HT1080 (cell line): Measurements from ENCODE around the gene POLE4. TPM values are rescaled to one million over a fixed set of nuclear protein-coding genes. Genes with fewer than 3 reads are reported as not detected.

Experiments
- DNase-seq: peaks from one replicate; pipeline ENCODE4 v3.0.0-alpha.2; 2015; ENCODE audit warnings: low read depth
- total RNA-seq: library from RNA; depleted of rRNA; stranded (reverse); fragments of >200 nt; shearing (Covaris generic); gene quantifications from 2 replicates; pipeline ENCODE4 v1.2.3, GENCODE V29; 2014; rRNA removed

Gene POLE4
- total RNA-seq, 1 experiment from 2014 or later: 49.3 TPM

DNA sequence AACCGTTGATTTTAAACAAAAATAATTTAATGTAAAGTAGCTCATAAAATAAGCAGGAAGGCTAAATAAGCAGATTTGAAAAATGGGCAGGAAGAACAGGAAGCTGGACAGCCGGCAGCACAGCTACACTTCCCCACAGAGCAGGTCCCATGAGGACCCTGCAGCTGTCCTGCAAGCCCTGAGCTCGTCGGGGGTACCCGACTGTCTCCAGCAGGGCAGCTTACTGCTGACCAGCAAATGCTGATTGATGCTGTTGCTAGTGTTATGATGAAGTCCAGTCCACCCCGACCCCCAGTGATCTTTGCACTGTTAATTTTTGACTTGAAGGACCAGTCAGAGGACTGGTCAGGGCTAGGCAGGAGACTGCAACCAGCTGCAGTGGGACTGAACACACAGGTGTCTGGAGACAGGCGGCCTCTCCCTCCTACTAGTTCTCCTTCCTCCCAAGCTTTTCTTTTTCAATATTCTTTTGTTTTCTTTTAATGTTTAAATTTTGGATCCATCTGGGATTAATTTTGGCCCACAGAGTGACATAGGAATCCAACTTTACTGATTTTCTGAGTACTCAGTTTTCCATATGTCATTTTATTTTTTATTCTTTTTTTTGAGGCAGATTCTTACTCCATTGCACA is 27.7 kb downstream of the POLE4 start:
- DNase-seq: no peak

DNA sequence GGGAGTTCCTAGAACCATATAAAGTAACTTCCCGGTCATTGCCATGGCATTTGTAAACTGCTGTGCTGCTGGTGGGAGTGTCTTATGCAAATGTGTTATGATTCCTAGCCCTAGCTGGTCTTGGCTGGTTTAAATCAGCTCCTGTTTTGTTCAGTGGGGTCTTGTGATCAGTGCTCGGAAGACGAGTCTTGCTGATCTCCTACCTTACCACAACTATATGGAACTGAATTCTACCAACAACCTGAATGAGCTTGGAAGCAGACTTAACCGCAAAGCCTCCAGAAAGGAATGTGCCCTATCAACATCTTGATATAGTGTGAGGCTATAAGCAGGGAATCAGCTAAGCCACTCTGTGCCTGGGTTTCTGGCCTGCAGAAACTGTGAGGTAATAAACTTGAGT is 33.5 kb downstream of the POLE4 start:
- DNase-seq: no peak

DNA sequence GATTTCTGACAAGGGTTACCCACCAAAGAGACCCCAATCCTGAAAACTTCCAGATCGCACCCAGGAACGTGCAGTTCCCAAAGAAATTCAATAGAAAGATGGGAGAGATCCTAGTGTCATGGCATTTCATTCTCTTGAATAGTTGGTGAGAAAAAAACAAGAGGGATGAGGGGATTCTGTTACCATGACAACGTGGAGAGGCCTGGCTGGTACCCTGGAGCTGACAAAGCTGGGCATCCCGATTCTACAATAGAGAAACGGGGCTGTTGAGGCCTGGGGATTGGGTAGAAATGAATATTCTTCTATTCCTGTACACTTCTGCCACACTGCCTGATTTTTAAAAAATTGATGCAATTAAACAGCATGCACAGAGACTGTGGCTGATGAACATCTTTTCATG is 41.0 kb downstream of the POLE4 start:
- no peak for DNase-seq

DNA sequence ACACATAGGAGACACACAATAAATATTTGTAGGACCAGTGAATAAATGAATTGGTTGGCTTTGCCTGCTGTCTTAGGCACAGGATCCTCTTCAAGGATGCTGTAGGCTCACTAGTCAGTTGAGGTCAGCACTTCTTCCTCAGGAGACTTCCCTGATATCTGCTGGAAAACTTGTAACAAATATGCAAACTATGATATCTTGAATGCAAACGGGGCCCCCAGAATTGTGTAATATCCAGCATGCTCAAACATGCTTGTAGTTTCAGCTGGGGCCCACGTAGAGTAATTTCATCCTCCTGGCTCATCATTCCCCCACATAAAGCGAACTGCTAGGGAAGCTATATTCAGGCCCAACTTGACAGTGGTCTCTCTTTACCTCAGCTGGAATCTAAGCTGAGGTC is 43.6 kb downstream of the POLE4 start:
- DNase-seq: no peak

DNA sequence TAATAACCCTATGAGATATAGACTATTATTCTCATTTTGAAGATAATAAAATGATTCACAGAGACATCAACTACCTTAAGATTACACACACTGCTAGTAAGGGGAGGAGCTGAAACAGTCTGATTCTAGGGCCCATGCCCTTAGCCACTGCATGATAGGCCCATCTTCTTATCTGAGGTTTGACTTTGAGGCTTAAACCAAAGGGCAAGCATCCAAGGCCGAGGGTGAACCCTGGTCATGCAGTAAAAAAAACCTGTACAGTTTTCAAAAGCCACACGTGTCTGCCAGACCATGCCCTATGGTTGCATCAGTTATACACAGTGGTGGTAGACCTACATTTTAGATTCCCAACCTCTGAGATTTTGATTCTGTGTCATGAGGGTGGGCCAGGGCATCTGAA is 44.8 kb downstream of the POLE4 start:
- DNase-seq: no peak

DNA sequence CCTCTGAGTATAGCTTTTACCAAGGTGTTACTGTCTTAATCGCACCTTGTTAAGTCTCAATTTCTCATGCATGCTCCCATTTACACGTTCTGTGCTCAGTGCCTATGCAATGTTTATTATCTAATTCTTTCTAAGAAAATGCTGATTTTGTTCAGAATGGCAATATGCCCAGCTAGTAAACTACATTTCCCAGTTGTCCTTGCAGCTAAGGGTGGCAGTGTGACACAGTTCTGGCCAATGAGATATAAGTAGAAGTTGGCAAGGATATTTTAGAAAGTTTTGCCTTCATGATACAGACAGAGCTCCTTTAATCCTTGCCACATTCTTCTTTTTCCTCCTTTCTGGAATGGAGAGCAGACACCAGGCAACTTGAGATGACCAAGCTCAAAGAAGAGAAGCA is 45.3 kb downstream of the POLE4 start:
- DNase-seq: no peak

DNA sequence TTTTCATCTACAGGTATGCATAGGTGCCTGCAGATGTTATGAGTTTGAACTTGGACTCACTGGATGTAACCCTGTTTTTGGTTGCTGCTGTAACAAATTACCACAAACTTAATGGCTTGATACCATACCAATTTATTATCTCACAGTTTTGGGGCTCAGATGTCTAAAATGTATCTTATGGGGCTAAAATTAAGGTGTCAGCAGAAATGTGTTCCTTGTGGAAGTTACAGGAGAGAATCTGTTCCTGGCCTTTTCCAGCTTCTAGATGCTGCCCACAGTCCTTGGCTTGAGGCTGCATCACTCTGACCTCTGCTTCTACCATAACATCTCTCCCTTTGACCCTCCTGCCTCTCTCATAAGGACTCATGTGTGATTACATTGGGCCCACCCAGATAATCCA is 47.6 kb downstream of the POLE4 start:
- DNase-seq: no peak

DNA sequence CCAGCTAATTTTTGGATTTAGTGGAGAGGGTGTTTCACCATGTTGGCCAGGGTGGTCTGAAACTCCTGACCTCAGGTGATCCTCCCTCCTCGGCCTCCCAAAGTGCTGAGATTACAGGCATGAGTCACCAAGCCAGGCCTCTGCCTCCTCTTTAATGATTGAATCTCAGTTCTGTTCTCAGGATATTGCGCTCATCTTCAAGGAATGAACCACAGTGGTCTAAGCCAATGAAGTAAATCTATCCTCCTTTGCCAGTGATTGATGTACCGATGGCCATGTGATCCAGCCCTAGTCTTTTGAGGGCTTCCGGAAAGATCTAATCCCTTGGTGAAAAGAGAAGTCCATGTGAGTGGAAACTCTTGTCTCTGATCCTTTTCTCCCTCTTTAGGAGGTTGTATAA is 48.6 kb downstream of the POLE4 start:
- DNase-seq: peak; percentile 40

DNA sequence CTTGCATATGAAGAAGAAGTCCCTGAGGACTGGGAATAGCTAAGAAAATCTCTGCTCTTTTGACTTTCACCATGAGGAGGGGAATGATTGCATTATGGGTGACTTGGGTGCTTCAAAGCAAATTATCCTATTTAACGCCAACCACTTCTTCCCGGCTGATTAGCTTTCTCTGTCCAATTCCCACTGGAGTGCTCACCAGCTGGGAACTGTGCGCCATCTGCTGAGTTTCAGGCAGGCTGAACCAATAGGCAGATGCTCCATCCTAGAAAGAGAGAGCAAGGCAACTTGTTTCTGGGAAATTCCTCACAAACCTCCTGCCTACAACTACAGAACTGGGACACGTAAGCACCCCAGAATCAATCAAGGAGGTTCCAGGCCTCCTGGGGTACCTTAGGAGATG is 49.4 kb downstream of the POLE4 start:
- no peak for DNase-seq

DNA sequence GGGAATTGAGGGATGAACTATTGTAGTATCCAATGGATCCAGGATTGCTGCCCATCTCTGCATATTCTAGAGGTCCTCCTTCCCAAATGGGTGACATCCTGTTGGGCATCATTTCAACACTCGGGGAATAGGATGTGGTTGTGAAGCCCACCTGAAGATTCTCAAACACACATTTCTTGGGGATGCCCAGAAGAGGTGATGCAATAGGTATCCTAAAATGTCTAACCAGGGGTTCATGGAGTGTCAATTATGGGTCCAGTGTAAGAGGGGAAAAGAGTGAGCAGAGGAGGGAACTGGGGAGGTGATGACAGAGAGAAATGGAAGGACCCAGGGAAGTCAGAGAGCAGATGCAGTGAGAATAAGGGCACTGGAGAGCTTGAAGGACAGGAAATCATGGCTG is 52.1 kb downstream of the POLE4 start:
- DNase-seq: no peak

DNA sequence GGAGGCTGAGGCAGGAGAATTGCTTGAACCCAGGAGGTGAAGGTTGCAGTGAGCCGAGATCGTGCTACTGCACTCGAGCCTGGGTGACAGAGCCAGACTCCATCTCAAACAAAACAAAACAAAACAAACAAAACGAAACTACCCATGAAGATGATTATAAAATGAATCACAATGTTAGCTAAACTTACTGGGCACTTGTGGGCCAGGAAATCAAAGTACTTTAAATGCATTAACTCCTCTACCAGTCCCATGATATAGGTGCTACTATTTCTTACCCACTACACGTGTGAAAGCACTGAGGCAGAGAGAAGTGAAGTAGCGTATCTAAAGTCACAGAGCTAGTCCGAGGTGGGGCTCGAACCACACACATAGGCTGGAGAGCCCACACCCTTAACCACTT is 53.6 kb downstream of the POLE4 start:
- DNase-seq: no peak

DNA sequence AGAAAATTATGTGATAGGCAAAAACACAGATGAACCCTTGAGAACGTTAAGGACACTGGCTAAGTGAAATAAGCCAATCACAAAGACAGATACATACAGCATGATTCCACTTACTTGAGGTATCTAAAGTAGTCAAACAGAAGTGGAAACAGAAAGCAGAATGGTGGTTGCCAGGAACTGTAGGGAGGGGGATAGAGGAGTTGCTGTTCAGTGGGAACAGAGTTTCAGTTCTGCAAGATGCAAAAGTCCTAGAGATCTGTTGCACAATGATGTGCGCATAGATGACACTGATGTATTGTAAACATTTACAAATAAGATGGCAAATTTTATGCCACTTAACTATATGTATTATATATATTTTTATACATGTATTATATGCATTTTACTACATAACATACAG is 59.7 kb downstream of the POLE4 start:
- DNase-seq: no peak

Other genes with a start within 250 kb of the POLE4 start
- gene HK2, start 124.5 kb upstream of the POLE4 start, total RNA-seq: 13.3 and 18.2 TPM in 2 replicates
- gene TACR1, start 240.9 kb downstream of the POLE4 start, total RNA-seq: not detected in 2 replicates